ENCODE results near the gene KEL.

Gene KEL

GRCh38 chr7:142930126-142930730, 31.9 kb downstream of the KEL start:
- DNase-seq (ENCODE audit: low read depth, low spot score), result no peak

GRCh38 chr7:142927949-142928348, 34.2 kb downstream of the KEL start:
- DNase-seq (ENCODE audit: low read depth, low spot score), result no peak

- no peak for DNase-seq (ENCODE audit: low read depth, low spot score)
Measured at GRCh38 chr7:142927085-142927745, 34.9 kb downstream of the KEL start.

GRCh38 chr7:142925413-142925812, 36.8 kb downstream of the KEL start:
- DNase-seq (ENCODE audit: low read depth, low spot score), result no peak

GRCh38 chr7:142923391-142923790, 38.8 kb downstream of the KEL start:
- no peak for DNase-seq (ENCODE audit: low read depth, low spot score)

- DNase-seq (ENCODE audit: low read depth, low spot score), result no peak
Measured at GRCh38 chr7:142919656-142920055, 42.5 kb downstream of the KEL start.

GRCh38 chr7:142918901-142919300, 43.3 kb downstream of the KEL start:
- DNase-seq (ENCODE audit: low read depth, low spot score), result no peak

GRCh38 chr7:142917447-142917846, 44.7 kb downstream of the KEL start:
- DNase-seq (ENCODE audit: low read depth, low spot score), result no peak

- no peak for DNase-seq (ENCODE audit: low read depth, low spot score)
Measured at GRCh38 chr7:142916508-142916907, 45.7 kb downstream of the KEL start.

- no peak for DNase-seq (ENCODE audit: low read depth, low spot score)
Measured at GRCh38 chr7:142915315-142915714, 46.8 kb downstream of the KEL start.

GRCh38 chr7:142914121-142914520, 48.0 kb downstream of the KEL start:
- DNase-seq (ENCODE audit: low read depth, low spot score), result no peak

- no peak for DNase-seq (ENCODE audit: low read depth, low spot score)
Measured at GRCh38 chr7:142913566-142913965, 48.6 kb downstream of the KEL start.

- DNase-seq (ENCODE audit: low read depth, low spot score), result no peak
Measured at GRCh38 chr7:142913051-142913450, 49.1 kb downstream of the KEL start.

GRCh38 chr7:142910481-142910880, 51.7 kb downstream of the KEL start:
- DNase-seq (ENCODE audit: low read depth, low spot score), result no peak

- DNase-seq (ENCODE audit: low read depth, low spot score), result no peak
Measured at GRCh38 chr7:142910031-142910433, 52.1 kb downstream of the KEL start.

GRCh38 chr7:142908921-142909890, 53.0 kb downstream of the KEL start:
- no peak for DNase-seq (ENCODE audit: low read depth, low spot score)

- DNase-seq (ENCODE audit: low read depth, low spot score), result no peak
Measured at GRCh38 chr7:142908290-142908689, 53.9 kb downstream of the KEL start.

- no peak for DNase-seq (ENCODE audit: low read depth, low spot score)
Measured at GRCh38 chr7:142906643-142907042, 55.5 kb downstream of the KEL start.

- no peak for DNase-seq (ENCODE audit: low read depth, low spot score)
Measured at GRCh38 chr7:142905759-142906158, 56.4 kb downstream of the KEL start.

GRCh38 chr7:142904128-142904527, 58.0 kb downstream of the KEL start:
- DNase-seq (ENCODE audit: low read depth, low spot score), result no peak

- DNase-seq (ENCODE audit: low read depth, low spot score), result no peak
Measured at GRCh38 chr7:142901426-142902259, 60.5 kb downstream of the KEL start.

- no peak for DNase-seq (ENCODE audit: low read depth, low spot score)
Measured at GRCh38 chr7:142899661-142900060, 62.5 kb downstream of the KEL start.
